Measurements from ENCODE around the gene HOGA1. TPM values are rescaled to one million over a fixed set of nuclear protein-coding genes. Genes with fewer than 3 reads are reported as not detected.
A peak's percentile ranks its signal among the peaks of the same experiment; 100 is the strongest.

Gene HOGA1
- polyA plus RNA-seq, 1 of the 3 experiments (the other 2 are of a cell fraction) = 2.9 TPM

DNA sequence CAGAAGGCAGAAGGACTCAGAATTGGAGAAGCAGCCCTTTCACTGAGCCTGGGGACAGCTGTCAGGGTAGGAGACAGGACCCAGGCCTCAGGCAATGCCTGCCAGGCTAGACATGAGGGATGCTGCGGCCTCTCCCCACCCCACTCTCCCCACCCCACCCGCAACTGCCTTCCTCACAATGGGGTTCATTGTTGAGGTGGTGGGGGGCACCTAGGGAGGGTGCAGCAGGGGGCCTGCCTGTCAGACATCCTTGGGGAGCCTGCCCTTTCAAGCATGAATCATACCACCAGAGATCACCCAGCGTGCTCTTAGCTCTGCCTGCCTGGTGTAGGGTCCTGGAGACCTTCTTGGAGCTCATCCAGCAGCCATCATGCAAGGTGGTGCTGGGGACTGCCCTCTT is 5.3 kb downstream of the HOGA1 start, which contains the start of gene C10orf62:
C10orf62 (plus strand) TSS at position 243 of the 400 bp plus-strand sequence. CDS start 177 bp downstream, outside the sequence.
- Histone ChIP-seq H3K4me1 (ENCODE audit: control insufficient read depth in 1 of 2, insufficient read depth in 2 of 2, low read depth in 1 of 2, low read length in 1 of 2) (peaks cover 5 to 10% of the 10 kb centered on the region in 2 experiments; a peak in 2 of 4 replicates), H4K20me1 (ENCODE audit: insufficient read depth) (no peaks in the 10 kb centered on the region), H2AFZ (ENCODE audit: low read depth) (no peak within 1 kb of the TSS), H3F3A (replicated peaks; ENCODE audit: insufficient read depth) (peaks cover 7% of the 10 kb centered on the region), H3K27me3 (ENCODE audit: insufficient read depth) (no peaks in the 10 kb centered on the region), H3K36me3 (replicated peaks in 1 of 2; ENCODE audit: control insufficient read depth in 1 of 2, insufficient read depth in 2 of 2, low read length in 1 of 2) (no peaks in the 10 kb centered on the region), H3K4me3 (ENCODE audit: low read depth in 2 of 2, low read length in 1 of 2) (no peak within 1 kb of the TSS), H3K9ac (no peak within 1 kb of the TSS), H3K9me3 (no peaks in the 10 kb centered on the region), H3K4me2 (no peak within 1 kb of the TSS), H3K79me2 (ENCODE audit: insufficient read depth) (no peaks in the 10 kb centered on the region), H3K9me2 (no peaks in the 10 kb centered on the region), H3K27ac (ENCODE audit: low read depth in 2 of 2, low read length in 1 of 2) (no peak within 1 kb of the TSS)
- peak; percentile 12 for DNase-seq
- TF ChIP-seq, protein P1, sequence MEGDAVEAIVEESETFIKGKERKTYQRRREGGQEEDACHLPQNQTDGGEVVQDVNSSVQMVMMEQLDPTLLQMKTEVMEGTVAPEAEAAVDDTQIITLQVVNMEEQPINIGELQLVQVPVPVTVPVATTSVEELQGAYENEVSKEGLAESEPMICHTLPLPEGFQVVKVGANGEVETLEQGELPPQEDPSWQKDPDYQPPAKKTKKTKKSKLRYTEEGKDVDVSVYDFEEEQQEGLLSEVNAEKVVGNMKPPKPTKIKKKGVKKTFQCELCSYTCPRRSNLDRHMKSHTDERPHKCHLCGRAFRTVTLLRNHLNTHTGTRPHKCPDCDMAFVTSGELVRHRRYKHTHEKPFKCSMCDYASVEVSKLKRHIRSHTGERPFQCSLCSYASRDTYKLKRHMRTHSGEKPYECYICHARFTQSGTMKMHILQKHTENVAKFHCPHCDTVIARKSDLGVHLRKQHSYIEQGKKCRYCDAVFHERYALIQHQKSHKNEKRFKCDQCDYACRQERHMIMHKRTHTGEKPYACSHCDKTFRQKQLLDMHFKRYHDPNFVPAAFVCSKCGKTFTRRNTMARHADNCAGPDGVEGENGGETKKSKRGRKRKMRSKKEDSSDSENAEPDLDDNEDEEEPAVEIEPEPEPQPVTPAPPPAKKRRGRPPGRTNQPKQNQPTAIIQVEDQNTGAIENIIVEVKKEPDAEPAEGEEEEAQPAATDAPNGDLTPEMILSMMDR (IDR thresholded peaks at IDR 0.05) = no peak
- TF ChIP-seq, protein P2, sequence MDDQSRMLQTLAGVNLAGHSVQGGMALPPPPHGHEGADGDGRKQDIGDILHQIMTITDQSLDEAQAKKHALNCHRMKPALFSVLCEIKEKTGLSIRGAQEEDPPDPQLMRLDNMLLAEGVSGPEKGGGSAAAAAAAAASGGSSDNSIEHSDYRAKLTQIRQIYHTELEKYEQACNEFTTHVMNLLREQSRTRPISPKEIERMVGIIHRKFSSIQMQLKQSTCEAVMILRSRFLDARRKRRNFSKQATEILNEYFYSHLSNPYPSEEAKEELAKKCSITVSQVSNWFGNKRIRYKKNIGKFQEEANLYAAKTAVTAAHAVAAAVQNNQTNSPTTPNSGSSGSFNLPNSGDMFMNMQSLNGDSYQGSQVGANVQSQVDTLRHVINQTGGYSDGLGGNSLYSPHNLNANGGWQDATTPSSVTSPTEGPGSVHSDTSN (IDR thresholded peaks at IDR 0.05) = no peak
- TF ChIP-seq GABPA (IDR thresholded peaks at IDR 0.05; ENCODE audit: low read depth) = no peak
- no peak for TF ChIP-seq MEF2A (IDR thresholded peaks at IDR 0.05; ENCODE audit: borderline replicate concordance, low read depth)
- TF ChIP-seq, protein P3, sequence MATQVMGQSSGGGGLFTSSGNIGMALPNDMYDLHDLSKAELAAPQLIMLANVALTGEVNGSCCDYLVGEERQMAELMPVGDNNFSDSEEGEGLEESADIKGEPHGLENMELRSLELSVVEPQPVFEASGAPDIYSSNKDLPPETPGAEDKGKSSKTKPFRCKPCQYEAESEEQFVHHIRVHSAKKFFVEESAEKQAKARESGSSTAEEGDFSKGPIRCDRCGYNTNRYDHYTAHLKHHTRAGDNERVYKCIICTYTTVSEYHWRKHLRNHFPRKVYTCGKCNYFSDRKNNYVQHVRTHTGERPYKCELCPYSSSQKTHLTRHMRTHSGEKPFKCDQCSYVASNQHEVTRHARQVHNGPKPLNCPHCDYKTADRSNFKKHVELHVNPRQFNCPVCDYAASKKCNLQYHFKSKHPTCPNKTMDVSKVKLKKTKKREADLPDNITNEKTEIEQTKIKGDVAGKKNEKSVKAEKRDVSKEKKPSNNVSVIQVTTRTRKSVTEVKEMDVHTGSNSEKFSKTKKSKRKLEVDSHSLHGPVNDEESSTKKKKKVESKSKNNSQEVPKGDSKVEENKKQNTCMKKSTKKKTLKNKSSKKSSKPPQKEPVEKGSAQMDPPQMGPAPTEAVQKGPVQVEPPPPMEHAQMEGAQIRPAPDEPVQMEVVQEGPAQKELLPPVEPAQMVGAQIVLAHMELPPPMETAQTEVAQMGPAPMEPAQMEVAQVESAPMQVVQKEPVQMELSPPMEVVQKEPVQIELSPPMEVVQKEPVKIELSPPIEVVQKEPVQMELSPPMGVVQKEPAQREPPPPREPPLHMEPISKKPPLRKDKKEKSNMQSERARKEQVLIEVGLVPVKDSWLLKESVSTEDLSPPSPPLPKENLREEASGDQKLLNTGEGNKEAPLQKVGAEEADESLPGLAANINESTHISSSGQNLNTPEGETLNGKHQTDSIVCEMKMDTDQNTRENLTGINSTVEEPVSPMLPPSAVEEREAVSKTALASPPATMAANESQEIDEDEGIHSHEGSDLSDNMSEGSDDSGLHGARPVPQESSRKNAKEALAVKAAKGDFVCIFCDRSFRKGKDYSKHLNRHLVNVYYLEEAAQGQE (IDR thresholded peaks at IDR 0.05; ENCODE audit: low read depth, low read length) = no peak
- TF ChIP-seq, protein P4, sequence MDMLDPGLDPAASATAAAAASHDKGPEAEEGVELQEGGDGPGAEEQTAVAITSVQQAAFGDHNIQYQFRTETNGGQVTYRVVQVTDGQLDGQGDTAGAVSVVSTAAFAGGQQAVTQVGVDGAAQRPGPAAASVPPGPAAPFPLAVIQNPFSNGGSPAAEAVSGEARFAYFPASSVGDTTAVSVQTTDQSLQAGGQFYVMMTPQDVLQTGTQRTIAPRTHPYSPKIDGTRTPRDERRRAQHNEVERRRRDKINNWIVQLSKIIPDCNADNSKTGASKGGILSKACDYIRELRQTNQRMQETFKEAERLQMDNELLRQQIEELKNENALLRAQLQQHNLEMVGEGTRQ (IDR thresholded peaks at IDR 0.05; ENCODE audit: borderline replicate concordance, low read depth, low read length) = no peak
- no CpG with 5 or more reads among the region's 3 CpGs for WGBS (ENCODE audit: low lambda C conversion rate)
- POLR2A ChIA-PET = no interaction called here
- CTCF ChIA-PET = interaction anchor here (0.6 to 1.9 kb wide), 5 partner anchors 13 to 36 kb away, joined by 3 to 10 read pairs (median 3); partner anchors contain the start of gene ANKRD2
